Measurements from ENCODE around the gene SLC43A1. TPM values are rescaled to one million over a fixed set of nuclear protein-coding genes. Genes with fewer than 3 reads are reported as not detected.

Gene SLC43A1
- total and polyA plus RNA-seq, 2 of the 4 experiments (the other 2 are of a cell fraction): 10.0 to 17.0 TPM

- TF ChIP-seq MAFK (IDR thresholded peaks at IDR 0.05; ENCODE audit: low read depth, low read length): no peak
These were observed 39.3 kb downstream of the SLC43A1 start (continued) for GRCh38 chr11:57476047-57476756.

GRCh38 chr11:57475671-57476046, 39.8 kb downstream of the SLC43A1 start:
- H3K27ac ChIP-seq (ENCODE audit: insufficient read depth, low read length): no peak overlapping the region
- dilution Hi-C loops (cut with HindIII; ENCODE audit: low sequenced_read_pairs, unreplicated experiment) (no loop called here), intact Hi-C loops (cut with micrococcal nuclease) (no loop called here), in situ Hi-C loops (cut with MboI; ENCODE audit: low sequenced_read_pairs) (loop anchor here (25.0 kb wide), 1 partner anchor 1037 kb away; the partner anchor contains the start of gene OR5B21)
- H3K79me1 ChIP-seq (ENCODE audit: low read depth in 1 of 2, low read length in 2 of 2): no peaks in the 10 kb centered on the region
- no peak overlapping the region for H3K4me2 ChIP-seq (ENCODE audit: low read depth, low read length)
- H3K9ac ChIP-seq (ENCODE audit: low read depth, low read length): no peak overlapping the region
- no peak overlapping the region for H3K4me3 ChIP-seq (ENCODE audit: insufficient read depth, low read depth, low read length)
- ATAC-seq (ENCODE audit: low read depth): no peak
- H2AFZ ChIP-seq (replicated peaks; ENCODE audit: low read length, poor library complexity): no peak overlapping the region
- no peak overlapping the region for H3K14ac ChIP-seq (replicated peaks; ENCODE audit: low read depth, low read length)
- H3K56ac ChIP-seq (ENCODE audit: extremely low read depth, insufficient read depth, low read length): no peak overlapping the region
- peaks cover 35% of the 10 kb centered on the region for H3K27me3 ChIP-seq (ENCODE audit: control insufficient read depth, insufficient read depth, low read length)
- ChIA-PET CTCF (interaction anchor here (1.5 kb wide), 1 partner anchor 17 kb away, joined by 7 read pairs; no protein-coding TSS in a partner anchor), POLR2A (ENCODE audit: unreplicated experiment) (no interaction called here)
- H4K8ac ChIP-seq (ENCODE audit: low read depth in 2 of 2, low read length in 2 of 2): no peak overlapping the region
- H2BK15ac ChIP-seq (ENCODE audit: low read depth, low read length): no peak overlapping the region
- H2AK9ac ChIP-seq (replicated peaks; ENCODE audit: low read depth, low read length, poor library complexity): no peak overlapping the region
- WGBS, 2 experiments (ENCODE audit: extremely low coverage in 2 of 2, insufficient read length in 1 of 2): no CpG with 5 or more reads among the region's 5 CpGs
- no TSS peak for BruUV-seq (replicated peaks)
- H3K4ac ChIP-seq (ENCODE audit: low read depth, low read length): no peak overlapping the region
- H3K36me3 ChIP-seq (ENCODE audit: control insufficient read depth, insufficient read depth, low read length): no peaks in the 10 kb centered on the region
- no peak overlapping the region for H2BK120ac ChIP-seq (ENCODE audit: low read depth, low read length)
- no peak overlapping the region for H4K5ac ChIP-seq (ENCODE audit: low read depth, low read length)
- DNase-seq: no peak
- H3K4me1 ChIP-seq (ENCODE audit: control insufficient read depth, insufficient read depth, low read length): no peaks in the 10 kb centered on the region
- no peak overlapping the region for H4K91ac ChIP-seq (ENCODE audit: insufficient read depth, low read depth, low read length)
- H3K9me3 ChIP-seq (ENCODE audit: control insufficient read depth, insufficient read depth, low read length): no peaks in the 10 kb centered on the region
- H3K23ac ChIP-seq (ENCODE audit: low read depth, low read length): no peak overlapping the region
- H2BK5ac ChIP-seq (ENCODE audit: low read depth, low read length, poor library complexity, severe bottlenecking): no peak overlapping the region
- H3K18ac ChIP-seq (ENCODE audit: low read depth, low read length): no peak overlapping the region
- H2BK20ac ChIP-seq (ENCODE audit: low read depth, low read length): no peak overlapping the region
- no peak overlapping the region for H2AK5ac ChIP-seq (ENCODE audit: low read depth, low read length)
- no peak for TF ChIP-seq CHD1 (IDR thresholded peaks at IDR 0.05; ENCODE audit: low read depth, low read length)
- no peak for TF ChIP-seq CTCF (conservative IDR thresholded peaks at IDR 0.05; ENCODE audit: low read depth, low read length)
- TF ChIP-seq RFX5 (IDR thresholded peaks at IDR 0.05; ENCODE audit: low read depth, low read length): no peak
- no peak for TF ChIP-seq POLR2A (IDR thresholded peaks at IDR 0.05; ENCODE audit: low read depth, low read length)
- TF ChIP-seq CEBPB (IDR thresholded peaks at IDR 0.05; ENCODE audit: low read depth, low read length): no peak
- TF ChIP-seq FOS (IDR thresholded peaks at IDR 0.05; ENCODE audit: low read depth, low read length): no peak
- no peak for TF ChIP-seq RCOR1 (IDR thresholded peaks at IDR 0.05; ENCODE audit: insufficient replicate concordance, low read length)
- H4K20me1 ChIP-seq (ENCODE audit: insufficient read depth, low read length): no peaks in the 10 kb centered on the region; the same call in 1 of the 2 replicates
- H3K9me1 ChIP-seq (ENCODE audit: insufficient read depth, low read length): no peaks in the 10 kb centered on the region
